HEK293T (cell line): ENCODE results near the gene RBM26.

Experiments used
- CTCF ChIA-PET: fragments of 350-600 bp; formaldehyde crosslinking; extraction: SDS; loops from one replicate; lab custom pipeline; 2021; ENCODE audit warnings: antibody characterized with exemption, inconsistent platforms; lab: Yijun Ruan, JAX
- POLR2A ChIA-PET: fragments of 350-600 bp; formaldehyde crosslinking; extraction: SDS; loops from one replicate; lab custom pipeline; 2020; ENCODE audit warnings: antibody characterized with exemption, inconsistent platforms; lab: Yijun Ruan, JAX
- DNase-seq: peaks from one replicate; pipeline ENCODE4 v3.0.0; 2012; ENCODE audit warnings: mixed read lengths; ENCODE audit errors: extremely low spot score
- ARNT ChIP-seq: fragments of 450-650 bp; IDR thresholded peaks from 2 replicates; pipeline ENCODE4 v1.6.1; 2017; ENCODE audit warnings: mild to moderate bottlenecking
- BHLHE40 ChIP-seq: fragments of 450-650 bp; IDR thresholded peaks from 2 replicates; pipeline ENCODE4 v1.6.1; 2016; ENCODE audit warnings: mild to moderate bottlenecking, moderate library complexity, borderline replicate concordance
- CTBP1 ChIP-seq: fragments of 450-650 bp; IDR thresholded peaks from 2 replicates; pipeline ENCODE4 v1.6.1; 2016; ENCODE audit warnings: borderline replicate concordance
- ELF4 ChIP-seq: fragments of 450-650 bp; IDR thresholded peaks from 2 replicates; pipeline ENCODE4 v1.6.1; 2017; ENCODE audit warnings: antibody characterized with exemption
- FOXA1 ChIP-seq: fragments of 450-650 bp; IDR thresholded peaks from 2 replicates; pipeline ENCODE4 v1.6.1; 2016; ENCODE audit warnings: mild to moderate bottlenecking
- FOXK2 ChIP-seq: fragments of 450-650 bp; IDR thresholded peaks from 2 replicates; pipeline ENCODE4 v1.6.1; 2016; ENCODE audit warnings: mild to moderate bottlenecking
- FOXM1 ChIP-seq: fragments of 450-650 bp; IDR thresholded peaks from 2 replicates; pipeline ENCODE4 v1.6.1; 2017; ENCODE audit warnings: mild to moderate bottlenecking, borderline replicate concordance
- HDGF ChIP-seq: fragments of 450-650 bp; IDR thresholded peaks from 2 replicates; pipeline ENCODE4 v1.6.1; 2017; ENCODE audit warnings: antibody characterized with exemption, borderline replicate concordance
- L3MBTL2 ChIP-seq: fragments of 450-650 bp; conservative IDR thresholded peaks from 2 replicates; pipeline ENCODE4 v1.6.1; 2016; ENCODE audit warnings: mild to moderate bottlenecking
- LEF1 ChIP-seq: fragments of 450-650 bp; IDR thresholded peaks from 2 replicates; pipeline ENCODE4 v1.6.1; 2017; ENCODE audit warnings: mild to moderate bottlenecking, borderline replicate concordance
- NFRKB ChIP-seq: fragments of 450-650 bp; IDR thresholded peaks from 2 replicates; pipeline ENCODE4 v1.6.1; 2016; ENCODE audit warnings: mild to moderate bottlenecking, moderate library complexity
- SP1 ChIP-seq: fragments of 450-650 bp; IDR thresholded peaks from 2 replicates; pipeline ENCODE4 v1.6.1; 2017
- SUZ12 ChIP-seq: fragments of 450-650 bp; IDR thresholded peaks from 2 replicates; pipeline ENCODE4 v1.6.1; 2016; ENCODE audit warnings: mild to moderate bottlenecking
- TARDBP ChIP-seq: fragments of 450-650 bp; IDR thresholded peaks from 2 replicates; pipeline ENCODE4 v1.6.1; 2016
- ZNF384 ChIP-seq: fragments of 450-650 bp; IDR thresholded peaks from 2 replicates; pipeline ENCODE4 v1.6.1; 2016
- TF ChIP-seq, protein P1 (sequence below): fragments of 450-650 bp; IDR thresholded peaks from 2 replicates; pipeline ENCODE4 v1.6.1; 2016

The RBM26 gene

DNA sequence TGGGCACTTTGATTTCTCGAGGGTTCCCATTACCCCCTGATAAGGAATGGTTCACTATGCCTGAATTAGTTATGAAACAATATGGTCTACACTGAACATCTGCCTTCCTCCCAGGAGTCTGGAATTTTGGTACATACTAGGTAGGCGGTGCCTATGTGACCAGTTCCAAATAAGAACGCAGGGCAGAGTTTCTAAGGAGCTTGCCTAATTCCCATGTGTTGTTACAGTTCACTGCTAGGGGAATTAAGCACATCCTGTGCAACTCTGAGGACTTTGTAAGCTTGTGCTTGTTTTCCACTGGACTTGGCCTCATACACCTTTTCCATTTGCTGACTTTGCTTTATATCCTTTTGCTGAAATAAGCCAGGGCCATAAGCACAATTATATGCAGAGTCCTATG lies 29.2 kb downstream of the RBM26 start:
- DNase-seq, result no peak
- no peak for TF ChIP-seq L3MBTL2
- TF ChIP-seq FOXA1, result no peak
- no peak for TF ChIP-seq FOXK2
- TF ChIP-seq LEF1, result no peak
- no peak for TF ChIP-seq TARDBP
- TF ChIP-seq HDGF, result no peak
- TF ChIP-seq BHLHE40, result no peak
- TF ChIP-seq FOXM1, result no peak
- no peak for TF ChIP-seq ZNF384
- TF ChIP-seq ARNT, result no peak
- no peak for TF ChIP-seq CTBP1
- no peak for TF ChIP-seq SUZ12
- no peak for TF ChIP-seq SP1
- no peak for TF ChIP-seq ELF4
- TF ChIP-seq, protein P1, sequence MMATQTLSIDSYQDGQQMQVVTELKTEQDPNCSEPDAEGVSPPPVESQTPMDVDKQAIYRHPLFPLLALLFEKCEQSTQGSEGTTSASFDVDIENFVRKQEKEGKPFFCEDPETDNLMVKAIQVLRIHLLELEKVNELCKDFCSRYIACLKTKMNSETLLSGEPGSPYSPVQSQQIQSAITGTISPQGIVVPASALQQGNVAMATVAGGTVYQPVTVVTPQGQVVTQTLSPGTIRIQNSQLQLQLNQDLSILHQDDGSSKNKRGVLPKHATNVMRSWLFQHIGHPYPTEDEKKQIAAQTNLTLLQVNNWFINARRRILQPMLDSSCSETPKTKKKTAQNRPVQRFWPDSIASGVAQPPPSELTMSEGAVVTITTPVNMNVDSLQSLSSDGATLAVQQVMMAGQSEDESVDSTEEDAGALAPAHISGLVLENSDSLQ, result no peak
- no peak for TF ChIP-seq NFRKB
- ChIA-PET POLR2A (no interaction called here), CTCF (no interaction called here)

DNA sequence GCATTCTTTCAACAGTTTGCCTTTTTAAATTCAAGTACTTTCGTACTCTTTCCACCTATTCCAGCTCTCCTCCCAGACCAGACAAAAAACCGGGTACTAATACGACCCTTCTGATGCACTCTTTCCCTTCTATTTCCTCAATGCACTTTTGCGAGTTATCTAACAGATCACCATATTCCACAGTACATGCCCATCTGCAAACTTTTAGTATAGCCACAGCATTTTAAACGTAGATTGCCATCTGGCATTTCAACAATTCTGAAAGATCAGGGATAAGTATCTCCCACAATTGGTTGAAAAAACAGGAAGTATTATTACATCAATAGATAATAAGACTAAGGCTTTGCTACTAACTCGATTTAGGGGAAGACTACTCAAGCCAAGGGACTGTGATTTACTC lies 31.5 kb downstream of the RBM26 start:
- DNase-seq, result no peak
- TF ChIP-seq FOXM1 (no peak), NFRKB (no peak), CTBP1 (no peak), SUZ12 (no peak), TARDBP (no peak), ZNF384 (no peak)
- TF ChIP-seq, protein P1, result no peak
- POLR2A ChIA-PET, result no interaction called here
- CTCF ChIA-PET, result interaction anchor here (0.6 kb wide), 1 partner anchor 53 kb away, joined by 3 read pairs; no protein-coding TSS in a partner anchor

DNA sequence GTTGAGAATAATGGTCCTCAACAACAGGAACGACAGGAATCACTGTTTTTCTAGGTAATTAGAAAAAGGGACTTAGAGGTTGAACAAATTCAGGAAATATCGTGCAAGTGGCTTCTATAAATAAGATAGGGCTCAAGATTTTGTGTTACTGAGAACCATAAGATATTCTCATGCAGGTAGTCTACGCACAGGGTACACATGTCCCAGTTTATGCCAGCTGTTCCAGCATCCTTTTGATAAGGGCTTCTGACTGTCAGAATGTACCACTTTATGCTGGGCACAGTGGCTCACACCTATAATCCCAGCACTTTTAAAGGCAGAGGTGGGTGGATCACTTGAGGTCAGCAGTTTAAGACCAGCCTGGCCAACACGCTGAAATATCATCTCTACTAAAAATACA lies 32.1 kb downstream of the RBM26 start:
- CTCF ChIA-PET, result interaction anchor here (0.6 kb wide), 2 partner anchors 17 to 52 kb away, joined by 3 read pairs; no protein-coding TSS in a partner anchor
- POLR2A ChIA-PET, result no interaction called here

DNA sequence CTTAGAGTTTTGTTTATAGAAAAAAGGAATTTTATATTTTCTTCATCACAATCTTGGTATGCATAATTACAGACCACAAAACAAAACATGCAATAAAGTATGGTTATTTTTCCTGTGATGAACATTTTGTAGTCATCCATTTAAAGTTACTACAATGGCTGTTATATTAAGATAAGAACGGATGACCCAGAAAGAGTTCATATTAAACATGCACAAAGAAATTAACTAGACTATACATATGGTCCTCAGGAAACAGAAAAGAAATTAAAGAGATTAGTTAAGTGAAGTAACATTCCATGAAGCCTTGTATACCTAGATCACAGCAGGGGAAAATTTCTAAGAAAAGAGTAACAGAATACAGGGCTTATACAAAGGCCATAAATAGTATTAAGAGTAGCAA lies 36.8 kb downstream of the RBM26 start:
- no peak for DNase-seq
- ChIA-PET POLR2A (no interaction called here), CTCF (no interaction called here)
- TF ChIP-seq FOXK2, result no peak
- no peak for TF ChIP-seq HDGF
- no peak for TF ChIP-seq TARDBP
- TF ChIP-seq ZNF384, result no peak
- no peak for TF ChIP-seq SP1
- TF ChIP-seq, protein P1, result no peak
- no peak for TF ChIP-seq LEF1
- no peak for TF ChIP-seq L3MBTL2
- no peak for TF ChIP-seq FOXA1
- no peak for TF ChIP-seq NFRKB
- TF ChIP-seq BHLHE40, result no peak
- no peak for TF ChIP-seq ELF4

More for the DNA sequence above, 32.1 kb downstream of the RBM26 start:
- DNase-seq, result no peak
- TF ChIP-seq HDGF (no peak), NFRKB (no peak), ZNF384 (no peak), L3MBTL2 (no peak), CTBP1 (no peak), SP1 (no peak), TARDBP (no peak), FOXK2 (no peak), ELF4 (no peak), ARNT (no peak), LEF1 (no peak), BHLHE40 (no peak)
- TF ChIP-seq, protein P1, result no peak

DNA sequence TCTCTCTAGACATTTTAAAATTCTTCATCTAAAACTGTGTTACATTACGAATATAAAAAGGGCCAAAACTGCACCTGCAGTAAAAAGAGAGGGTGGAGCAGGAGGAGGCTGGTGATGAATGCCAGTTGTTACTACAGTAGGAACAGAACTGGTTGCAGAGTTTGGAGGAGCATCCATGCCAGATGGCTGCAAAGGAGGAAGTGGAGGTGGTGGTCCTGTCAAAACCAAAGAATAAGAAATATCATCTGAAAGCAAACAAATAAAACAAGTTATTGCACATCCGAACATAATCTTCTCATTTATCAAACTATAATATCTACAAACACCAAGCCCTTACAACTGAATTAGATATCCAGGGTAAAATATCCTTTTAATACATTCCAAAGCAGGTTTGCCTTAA lies 40.1 kb downstream of the RBM26 start:
- CTCF ChIA-PET, result no interaction called here
- DNase-seq, result no peak
- POLR2A ChIA-PET, result interaction anchor here (0.7 kb wide), 1 partner anchor 40 kb away, joined by 3 read pairs; the partner anchor contains the start of gene RBM26
- TF ChIP-seq SUZ12 (no peak), CTBP1 (no peak), FOXK2 (no peak), TARDBP (no peak), NFRKB (no peak), ZNF384 (no peak), SP1 (no peak), ARNT (no peak), L3MBTL2 (no peak), ELF4 (no peak), HDGF (no peak), LEF1 (no peak), FOXA1 (no peak), FOXM1 (no peak), BHLHE40 (no peak)
- TF ChIP-seq, protein P1, result no peak
